SU-DHL-6 (cell line): ENCODE results near the gene C17orf114.

Source experiments
- CTCF ChIP-seq: fragments of 200-600 bp; sonication (generic); IDR thresholded peaks from one replicate; pipeline ENCODE4 v1.5.1; 2017; ENCODE audit warnings: antibody characterized with exemption, mild to moderate bottlenecking, low read length, moderate library complexity; ENCODE audit not compliant: insufficient read depth, poor library complexity, severe bottlenecking
- EZH2phosphoT487 ChIP-seq: fragments of 200-600 bp; sonication (generic), shearing (Covaris generic); conservative IDR thresholded peaks from 2 replicates; pipeline ENCODE4 v1.6.1; 2018; ENCODE audit warnings: mild to moderate bottlenecking, antibody characterized with exemption, low read length, moderate library complexity, mixed read lengths

GRCh38 chr17:4846635-4847390, 44.7 kb upstream of the C17orf114 start:
- no peak for TF ChIP-seq CTCF
- TF ChIP-seq EZH2phosphoT487, result no peak
